Stomach (tissue), 9 donors: Measurements from ENCODE around the gene OIP5. TPM values are rescaled to one million over a fixed set of nuclear protein-coding genes. Genes with fewer than 3 reads are reported as not detected.

Experiments used
- DNase-seq, 2 donors: peaks; one replicate each; pipeline versions ENCODE4 v3.0.0 to v3.0.0-alpha.2; 2013 to 2019
- H3K27ac ChIP-seq, 5 donors: fragments of 200-600 bp in 4 of 5; sonication (generic) in 4 of 5; one replicate each; pipeline ENCODE4 v1.5.1; 2013 to 2019; ENCODE audit warnings: mild to moderate bottlenecking in 1 of 5, moderate library complexity in 1 of 5
- H3K27me3 ChIP-seq, 3 donors: fragments of 200-600 bp; sonication (generic); one replicate each; pipeline ENCODE4 v1.5.1; 2017 to 2019; ENCODE audit warnings: mixed run types in 1 of 3
- H3K36me3 ChIP-seq, 4 donors: fragments of 200-600 bp; sonication (generic); 1 replicate in 3 of 4; 2 replicates in 1 of 4; pipeline ENCODE4 v1.5.1; 2016 to 2019
- H3K4me1 ChIP-seq, 4 donors: fragments of 200-600 bp; sonication (generic); one replicate each; pipeline ENCODE4 v1.5.1; 2016 to 2019
- H3K4me3 ChIP-seq, 4 donors: fragments of 200-600 bp; sonication (generic) in 3 of 4; one replicate each; pipeline ENCODE4 v1.5.1; 2016 to 2019; ENCODE audit warnings: mild to moderate bottlenecking in 1 of 4
- H3K9me3 ChIP-seq, 4 donors: fragments of 200-600 bp; sonication (generic); one replicate each; pipeline ENCODE4 v1.5.1; 2016 to 2019
- EP300 ChIP-seq: sonication (generic); formaldehyde crosslinking; IDR thresholded peaks from one replicate; pipeline ENCODE4 v1.6.1; 2017; ENCODE audit warnings: antibody characterized with exemption
- POLR2A ChIP-seq, 4 donors: fragments of 450-650 bp; IDR thresholded peaks; one replicate each; pipeline ENCODE4 v1.6.1; 2016; ENCODE audit warnings: antibody characterized with exemption in 4 of 4, control low read depth in 2 of 4, mild to moderate bottlenecking in 1 of 4, moderate library complexity in 1 of 4
- POLR2AphosphoS5 ChIP-seq, 3 donors: sonication (generic); formaldehyde crosslinking; IDR thresholded peaks; one replicate each; pipeline ENCODE4 v1.6.1; 2016; ENCODE audit warnings: antibody characterized with exemption in 3 of 3
- WGBS, 5 donors: extraction: QIAGEN DNeasy Blood & Tissue Kit in 3 of 5; methylation state at CpG; one replicate each; pipeline versions ENCODE4 v1.1.5 to v1.1.7; 2013 to 2018; 5-methylcytosine and 5-hydroxymethylcytosine counted together
- intact Hi-C: fragments of 100-400 bp; cut with DNase I; formaldehyde crosslinking; loops from one replicate; pipeline ENCODE4 v1.15.1; 2023; ENCODE audit warnings: low total_unique reads
- polyA plus RNA-seq, 3 donors: library from polyadenylated mRNA; stranded (reverse); fragments of 200-250 nt; gene quantifications; one replicate each; pipeline ENCODE4 v1.2.3, GENCODE V29; 2013
- total RNA-seq, 5 donors: library from RNA; depleted of rRNA; stranded (reverse); fragments of >200 nt; gene quantifications; one replicate each; pipeline versions ENCODE4 v1.1.0 to v1.2.3, GENCODE V29; 2014 to 2016
- TF ChIP-seq, protein P1 (sequence below), 7 experiments: fragments of 450-650 bp in 4 of 7; fragments of 200-600 bp in 3 of 7; sonication (generic) in 3 of 7; IDR thresholded peaks; one replicate each; pipeline ENCODE4 v1.5.1; 2016 to 2019; ENCODE audit warnings: antibody characterized with exemption in 7 of 7, control low read depth in 2 of 7, mild to moderate bottlenecking in 1 of 7
- donor health status: healthy with polysubstance abuse.
- donor health status: Bipolar disorder and iron deficiency.
- donor health status: healthy.

OIP5 gene
- total and polyA plus RNA-seq, 8 donors = 2.5 to 9.6 (median 4.2) TPM; not detected in 2

DNA sequence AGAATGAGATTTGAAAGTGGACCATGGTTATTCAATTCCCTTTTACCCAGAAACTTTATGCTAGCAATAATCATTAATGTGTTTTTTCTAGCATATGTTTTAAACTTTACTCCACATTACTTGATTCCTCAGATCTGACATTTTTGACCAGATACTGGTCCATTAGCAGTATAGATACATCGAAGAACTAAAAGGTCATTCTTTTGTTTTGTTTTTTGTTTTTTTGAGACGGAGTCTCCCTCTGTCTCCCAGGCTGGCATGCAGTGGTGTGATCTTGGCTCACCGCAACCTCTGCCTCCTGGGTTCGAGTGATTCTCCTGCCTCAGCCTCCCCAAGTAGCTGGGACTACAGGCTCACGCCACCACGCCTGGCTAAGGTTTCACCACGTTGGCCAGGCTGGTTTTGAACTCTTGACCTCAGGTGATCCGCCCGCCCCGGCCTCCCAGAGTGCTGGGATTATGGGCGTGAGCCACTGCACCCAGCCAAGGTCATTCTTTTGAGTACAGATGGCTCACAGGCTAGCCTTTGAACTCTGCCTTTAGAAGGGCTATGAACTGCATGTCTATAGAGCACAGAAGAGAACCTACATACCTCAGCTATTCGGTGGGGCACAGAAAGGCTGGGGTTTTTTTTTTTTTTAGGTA lies 72.7 kb downstream of the OIP5 start:
- peaks cover 14 to 53% (median 44%) of the 10 kb centered on the region in 4 donors for H3K36me3 ChIP-seq
- WGBS, 5 donors = 39 to 67% (median 65%) methylated on average over 12 of the region's 12 CpGs
- H3K27ac ChIP-seq = peak overlapping the region; percentile 65 to 79 (median 74)
- no peaks in the 10 kb centered on the region for H3K27me3 ChIP-seq
- intact Hi-C loops = no loop called here
- TF ChIP-seq POLR2AphosphoS5 (IDR thresholded peaks at IDR 0.05) = no peak
- no peak for TF ChIP-seq POLR2A (IDR thresholded peaks at IDR 0.05)
- TF ChIP-seq, protein P1, sequence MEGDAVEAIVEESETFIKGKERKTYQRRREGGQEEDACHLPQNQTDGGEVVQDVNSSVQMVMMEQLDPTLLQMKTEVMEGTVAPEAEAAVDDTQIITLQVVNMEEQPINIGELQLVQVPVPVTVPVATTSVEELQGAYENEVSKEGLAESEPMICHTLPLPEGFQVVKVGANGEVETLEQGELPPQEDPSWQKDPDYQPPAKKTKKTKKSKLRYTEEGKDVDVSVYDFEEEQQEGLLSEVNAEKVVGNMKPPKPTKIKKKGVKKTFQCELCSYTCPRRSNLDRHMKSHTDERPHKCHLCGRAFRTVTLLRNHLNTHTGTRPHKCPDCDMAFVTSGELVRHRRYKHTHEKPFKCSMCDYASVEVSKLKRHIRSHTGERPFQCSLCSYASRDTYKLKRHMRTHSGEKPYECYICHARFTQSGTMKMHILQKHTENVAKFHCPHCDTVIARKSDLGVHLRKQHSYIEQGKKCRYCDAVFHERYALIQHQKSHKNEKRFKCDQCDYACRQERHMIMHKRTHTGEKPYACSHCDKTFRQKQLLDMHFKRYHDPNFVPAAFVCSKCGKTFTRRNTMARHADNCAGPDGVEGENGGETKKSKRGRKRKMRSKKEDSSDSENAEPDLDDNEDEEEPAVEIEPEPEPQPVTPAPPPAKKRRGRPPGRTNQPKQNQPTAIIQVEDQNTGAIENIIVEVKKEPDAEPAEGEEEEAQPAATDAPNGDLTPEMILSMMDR (IDR thresholded peaks at IDR 0.05) = no peak
- TF ChIP-seq EP300 = no peak
- H3K4me1 ChIP-seq = peaks cover 11 to 59% (median 35%) of the 10 kb centered on the region in 4 donors
- no peak overlapping the region for H3K4me3 ChIP-seq
- H3K9me3 ChIP-seq = no peaks in the 10 kb centered on the region
- DNase-seq = peak in 1 of 2 donors; percentile 40

Other genes starting within 250 kb of the OIP5 start
- gene INO80, start 216.3 kb downstream of the OIP5 start, total RNA-seq = 10 to 100 TPM; 28.1 to 40.8 (median 32.6) TPM
- gene INO80, start 216.3 kb downstream of the OIP5 start, polyA plus RNA-seq = 10 to 100 TPM in 1 of 3 donors, 1 to 10 TPM in 2; 4.6 to 13.1 (median 9.0) TPM
- gene EXD1, start 101.8 kb downstream of the OIP5 start, total RNA-seq = not detected
- gene EXD1, start 101.8 kb downstream of the OIP5 start, polyA plus RNA-seq = not detected
- 100 to 1,000 TPM in 4 of 5 donors, 10 to 100 TPM in 1; 65.5 to 387 (median 223) TPM for gene CHP1, start 101.3 kb downstream of the OIP5 start, total RNA-seq
- gene CHP1, start 101.3 kb downstream of the OIP5 start, polyA plus RNA-seq = 100 to 1,000 TPM in 1 of 3 donors, 10 to 100 TPM in 2; 59.6 to 129 (median 97.1) TPM
- 10 to 100 TPM in 3 of 5 donors, 1 to 10 TPM in 2; 2.9 to 55.8 (median 33.4) TPM for gene NUSAP1, start 290 bp upstream of the OIP5 start, total RNA-seq
- gene NUSAP1, start 290 bp upstream of the OIP5 start, polyA plus RNA-seq = 10 to 100 TPM in 1 of 3 donors, 1 to 10 TPM in 2; 3.4 to 18.5 (median 6.4) TPM
- gene NDUFAF1, start 69.9 kb upstream of the OIP5 start, total RNA-seq = 10 to 100 TPM in 4 of 5 donors, 1 to 10 TPM in 1; 7.4 to 74.1 (median 17.8) TPM
- gene NDUFAF1, start 69.9 kb upstream of the OIP5 start, polyA plus RNA-seq = 10 to 100 TPM; 16.5 to 20.2 (median 18.9) TPM
- gene RTF1, start 84.5 kb upstream of the OIP5 start, total RNA-seq = 10 to 100 TPM in 4 of 5 donors, 1 to 10 TPM in 1; 8.8 to 47.9 (median 44.6) TPM
- 10 to 100 TPM; 13.4 to 46.0 (median 16.7) TPM for gene RTF1, start 84.5 kb upstream of the OIP5 start, polyA plus RNA-seq
- 100 to 1,000 TPM in 1 of 5 donors, 10 to 100 TPM in 3, 1 to 10 TPM in 1; 3.6 to 308 (median 30.9) TPM for gene ITPKA, start 161.3 kb upstream of the OIP5 start, total RNA-seq
- gene ITPKA, start 161.3 kb upstream of the OIP5 start, polyA plus RNA-seq = 10 to 100 TPM in 1 of 3 donors, 1 to 10 TPM in 2; 3.0 to 35.7 (median 6.8) TPM
- 10 to 100 TPM in 2 of 5 donors, 1 to 10 TPM in 3; 4.9 to 25.2 (median 9.7) TPM for gene LTK, start 181.2 kb upstream of the OIP5 start, total RNA-seq
- gene LTK, start 181.2 kb upstream of the OIP5 start, polyA plus RNA-seq = 1 to 10 TPM; 1.2 to 3.5 (median 1.7) TPM
- gene RPAP1, start 211.7 kb upstream of the OIP5 start, total RNA-seq = 10 to 100 TPM in 3 of 5 donors, 1 to 10 TPM in 2; 1.8 to 17.4 (median 14.8) TPM
- gene RPAP1, start 211.7 kb upstream of the OIP5 start, polyA plus RNA-seq = 10 to 100 TPM in 1 of 3 donors, 1 to 10 TPM in 2; 6.0 to 10.6 (median 8.5) TPM
- 10 to 100 TPM in 3 of 5 donors, 1 to 10 TPM in 1, under 1 TPM in 1; 0.89 to 16.9 (median 10.5) TPM for gene TYRO3, start 226.6 kb upstream of the OIP5 start, total RNA-seq
- 1 to 10 TPM; 3.6 to 6.6 (median 6.6) TPM for gene TYRO3, start 226.6 kb upstream of the OIP5 start, polyA plus RNA-seq